SK-N-MC (cell line): ENCODE data around the gene ERVK3-1.

Experiments
- EZH2 ChIP-seq: fragments of 200-600 bp; sonication (generic); IDR thresholded peaks from one replicate; pipeline ENCODE4 v1.6.1; 2017; ENCODE audit warnings: antibody characterized with exemption
- POLR2AphosphoS5 ChIP-seq: IDR thresholded peaks from 2 replicates; pipeline ENCODE4 v1.6.1; 2012; ENCODE audit warnings: mild to moderate bottlenecking, low read depth, low read length, borderline replicate concordance

DNA sequence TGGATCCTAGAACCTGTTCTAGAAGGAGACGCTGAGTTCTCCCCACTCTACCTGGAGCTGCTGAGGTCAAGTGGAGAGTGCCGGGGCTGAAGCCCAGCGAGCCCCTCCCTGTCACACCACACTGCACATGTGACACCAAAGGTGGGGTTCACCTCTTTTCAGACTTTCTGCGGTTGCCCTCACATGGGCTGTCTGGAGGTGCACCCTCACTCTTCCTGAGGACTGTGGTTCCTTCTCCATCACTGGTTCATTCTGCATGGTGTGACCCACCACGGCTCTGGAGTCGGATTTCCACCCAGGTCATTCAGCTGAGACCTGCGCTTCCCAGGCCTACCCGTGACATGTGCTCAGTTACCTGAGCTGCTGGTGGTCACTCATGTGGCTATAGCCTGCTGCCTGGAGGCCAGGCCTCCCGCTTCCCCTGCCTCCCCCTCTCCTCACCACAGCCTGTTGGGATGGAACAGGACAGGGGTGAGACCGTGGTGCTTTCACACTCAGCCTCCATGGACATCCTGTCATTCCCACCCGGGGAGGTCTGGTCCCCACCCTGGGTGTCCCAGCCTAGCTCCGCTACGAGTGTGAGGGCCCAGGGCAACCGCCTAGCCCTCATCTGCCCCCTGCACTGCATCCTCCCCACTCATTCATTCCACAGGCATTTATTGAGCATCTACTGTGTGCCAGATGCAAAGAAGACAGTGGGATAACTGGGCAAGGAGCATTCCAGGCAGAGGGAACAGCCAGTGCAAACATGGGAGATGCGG, 48.7 kb downstream of the ERVK3-1 start:
- TF ChIP-seq EZH2 (no peak), POLR2AphosphoS5 (no peak)
